ENCODE measurements around the gene CST8.

Gene CST8, protein sequence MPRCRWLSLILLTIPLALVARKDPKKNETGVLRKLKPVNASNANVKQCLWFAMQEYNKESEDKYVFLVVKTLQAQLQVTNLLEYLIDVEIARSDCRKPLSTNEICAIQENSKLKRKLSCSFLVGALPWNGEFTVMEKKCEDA

DNA sequence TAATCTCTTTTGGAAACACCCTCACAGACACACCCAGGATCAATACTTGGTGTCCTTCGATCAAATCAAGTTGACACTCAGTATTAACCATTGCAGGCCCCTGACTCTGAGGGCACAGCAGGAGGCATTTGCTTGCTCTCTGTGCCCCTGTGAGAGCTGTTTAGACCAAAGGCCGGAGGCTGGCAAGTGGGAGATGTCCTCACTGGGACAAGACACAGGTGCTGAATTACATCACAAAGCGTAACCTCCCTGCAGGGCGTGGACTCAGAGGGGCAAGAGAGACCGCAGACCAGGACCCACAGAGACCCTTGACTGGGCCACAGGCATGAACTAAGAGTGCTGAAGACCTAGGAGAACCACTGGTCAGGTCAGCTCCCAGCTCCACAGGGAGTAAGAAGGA, at the start of gene CST8:
TSS of gene CST8 (plus strand) at position 301 of the 400 bp plus-strand sequence. CDS start 551 bp downstream, outside the sequence.
- no peak within 1 kb of the TSS for H3K4me3 ChIP-seq (ENCODE audit: low read depth, low read length)
- TF ChIP-seq CTCF (IDR thresholded peaks at IDR 0.05; ENCODE audit: borderline replicate concordance, insufficient read depth, low read depth, low read length): no peak

DNA sequence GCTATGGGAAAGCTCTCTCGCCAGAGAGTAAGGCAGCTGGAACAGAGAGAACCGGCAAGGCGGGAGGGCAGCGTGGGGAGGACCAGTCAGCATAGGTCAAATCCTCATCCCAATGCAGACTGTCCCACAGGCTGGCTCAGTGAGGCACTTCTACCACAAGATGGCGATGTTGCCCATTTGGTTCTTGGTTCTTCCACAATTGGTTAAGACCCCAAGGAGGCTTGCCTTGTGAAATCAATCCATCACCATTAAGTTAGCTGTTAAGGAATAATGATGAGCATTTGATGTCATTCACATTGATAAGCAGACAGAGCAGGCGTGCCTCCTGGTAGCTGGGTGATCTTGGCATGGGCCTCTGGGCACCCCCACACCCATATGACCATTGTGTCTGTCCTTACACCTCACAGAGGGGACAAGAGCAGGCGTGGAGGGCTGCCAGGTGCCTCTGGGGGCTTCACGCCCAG, 49.0 kb upstream of the CST8 start:
- peak; percentile 84 for TF ChIP-seq CTCF (IDR thresholded peaks at IDR 0.05; ENCODE audit: borderline replicate concordance, insufficient read depth, low read depth, low read length)
- H3K4me3 ChIP-seq (ENCODE audit: low read depth, low read length): no peak overlapping the region

- H3K4me3 ChIP-seq (ENCODE audit: low read depth, low read length): no peak overlapping the region
- no peak for TF ChIP-seq CTCF (IDR thresholded peaks at IDR 0.05; ENCODE audit: borderline replicate concordance, insufficient read depth, low read depth, low read length)
Measured at GRCh38 chr20:23442436-23442835, 48.5 kb upstream of the CST8 start.

DNA sequence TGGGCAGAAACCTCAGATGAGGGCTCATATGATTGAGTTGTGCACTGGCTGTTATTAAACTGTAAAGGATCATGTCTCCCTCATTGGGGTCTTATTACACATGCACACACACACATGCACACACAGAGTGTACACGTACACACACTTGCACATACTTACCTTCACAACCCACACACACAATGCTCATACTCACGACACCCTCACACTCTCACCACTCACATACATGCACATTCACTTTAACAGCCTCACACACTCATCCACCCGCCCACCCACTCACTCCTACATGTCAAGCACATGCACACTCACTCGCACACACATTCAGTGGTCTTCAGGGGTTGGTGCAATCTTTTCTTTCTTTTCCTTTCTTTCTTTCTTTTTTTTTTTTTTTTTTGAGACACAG, 46.1 kb upstream of the CST8 start:
- TF ChIP-seq CTCF (IDR thresholded peaks at IDR 0.05; ENCODE audit: borderline replicate concordance, insufficient read depth, low read depth, low read length): no peak
- H3K4me3 ChIP-seq (ENCODE audit: low read depth, low read length): no peak overlapping the region

GRCh38 chr20:23445596-23446217, 45.2 kb upstream of the CST8 start:
- H3K4me3 ChIP-seq (ENCODE audit: low read depth, low read length): no peak overlapping the region
- TF ChIP-seq CTCF (IDR thresholded peaks at IDR 0.05; ENCODE audit: borderline replicate concordance, insufficient read depth, low read depth, low read length): no peak

GRCh38 chr20:23446505-23446904, 44.4 kb upstream of the CST8 start:
- TF ChIP-seq CTCF (IDR thresholded peaks at IDR 0.05; ENCODE audit: borderline replicate concordance, insufficient read depth, low read depth, low read length): peak; percentile 60

DNA sequence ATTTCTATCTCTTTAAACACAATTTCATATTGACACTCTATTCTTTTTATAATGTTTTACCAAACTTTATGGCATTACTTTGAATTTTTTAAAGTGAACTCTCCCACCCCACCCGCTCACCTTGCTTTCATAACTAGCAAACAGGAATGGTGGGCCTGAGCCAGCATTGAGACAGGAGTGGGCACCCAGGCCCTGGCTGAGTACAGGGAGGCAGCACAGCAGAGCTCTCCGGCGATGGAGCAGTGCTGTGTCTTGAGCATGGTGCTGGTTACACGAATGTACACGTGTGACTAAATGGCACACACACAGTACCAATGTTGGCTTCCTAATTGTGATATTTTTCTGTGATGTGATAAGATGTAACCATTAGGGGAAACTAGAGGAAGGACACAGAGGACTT, 42.8 kb upstream of the CST8 start:
- TF ChIP-seq CTCF (IDR thresholded peaks at IDR 0.05; ENCODE audit: borderline replicate concordance, insufficient read depth, low read depth, low read length): no peak
- H3K4me3 ChIP-seq (ENCODE audit: low read depth, low read length): no peak overlapping the region

More at GRCh38 chr20:23446505-23446904, 44.4 kb upstream of the CST8 start:
- H3K4me3 ChIP-seq (ENCODE audit: low read depth, low read length): no peak overlapping the region

All from GM12875 (cell line).